Measurements from ENCODE around the gene SGCD.

The SGCD gene

DNA sequence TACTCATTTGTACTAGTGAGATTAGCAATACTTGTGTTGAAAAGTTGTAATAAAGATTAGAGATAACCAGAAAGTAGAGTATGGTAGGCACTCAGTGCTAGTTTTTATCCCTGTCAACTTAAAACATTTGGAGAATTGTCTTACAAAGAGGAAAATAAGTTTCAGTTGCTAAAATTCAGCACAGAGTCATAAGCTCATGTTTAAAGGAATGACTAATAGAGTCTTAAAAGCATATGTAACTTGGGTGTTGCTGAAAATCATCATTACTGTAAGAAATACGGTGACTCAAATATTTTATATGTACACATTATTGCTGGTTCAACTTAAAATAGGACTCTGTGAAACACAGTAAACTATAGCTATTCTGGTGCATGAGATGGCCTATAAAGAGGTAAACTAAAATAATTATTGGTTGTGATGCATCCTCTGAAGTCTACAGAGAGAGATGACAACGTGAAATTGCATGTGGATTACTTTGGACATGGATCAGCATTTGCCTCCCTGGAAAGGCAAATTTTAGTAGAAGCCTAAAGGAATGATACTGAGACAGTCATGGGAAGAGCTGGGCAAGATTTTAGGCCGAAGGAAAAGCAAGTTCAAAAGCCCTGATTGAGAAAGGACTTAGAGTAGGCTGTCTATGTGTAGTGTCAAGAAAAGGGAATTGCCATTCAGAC is 34.6 kb downstream of the SGCD start:
- no peak for DNase-seq (ENCODE audit: low read depth in 2 of 2)

DNA sequence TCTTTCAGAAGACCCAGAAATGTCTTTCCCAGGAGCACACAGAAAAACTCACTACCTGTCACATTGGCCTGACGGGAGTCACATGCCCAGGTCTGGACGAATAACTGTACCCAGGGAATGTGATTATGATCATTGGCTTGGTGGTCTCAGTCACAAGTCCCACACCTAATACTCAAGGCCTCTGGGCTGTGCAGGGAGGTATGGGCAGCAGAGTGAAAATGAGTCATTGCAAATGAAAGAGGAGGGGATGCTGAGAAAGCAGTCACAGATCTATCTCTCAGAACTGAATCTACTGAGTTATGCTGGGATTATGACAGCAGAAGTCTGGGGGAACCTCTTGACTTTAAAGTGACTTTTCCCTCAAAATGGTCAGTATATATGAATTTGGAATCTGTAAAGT is 36.9 kb downstream of the SGCD start:
- DNase-seq (ENCODE audit: low read depth in 2 of 2): no peak

DNA sequence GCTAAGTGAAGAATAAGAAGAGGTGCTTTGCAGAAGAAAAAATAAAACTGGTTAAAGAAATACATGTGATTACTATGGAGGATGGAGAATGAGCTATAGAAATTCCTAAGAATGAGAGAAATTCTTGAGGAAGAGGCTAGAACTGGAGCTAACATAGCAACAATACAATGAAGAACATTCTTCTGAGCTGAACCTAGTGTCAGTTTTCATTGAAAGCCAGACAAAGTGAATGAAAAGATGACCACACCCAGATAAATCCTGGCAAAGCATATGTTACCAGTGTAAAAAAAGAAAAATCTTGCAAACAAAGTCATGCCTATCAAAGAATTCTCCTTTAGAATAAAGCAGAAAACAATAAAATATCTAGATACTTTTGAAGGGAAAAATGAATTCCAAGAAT is 39.6 kb downstream of the SGCD start:
- no peak for DNase-seq (ENCODE audit: low read depth in 2 of 2)

DNA sequence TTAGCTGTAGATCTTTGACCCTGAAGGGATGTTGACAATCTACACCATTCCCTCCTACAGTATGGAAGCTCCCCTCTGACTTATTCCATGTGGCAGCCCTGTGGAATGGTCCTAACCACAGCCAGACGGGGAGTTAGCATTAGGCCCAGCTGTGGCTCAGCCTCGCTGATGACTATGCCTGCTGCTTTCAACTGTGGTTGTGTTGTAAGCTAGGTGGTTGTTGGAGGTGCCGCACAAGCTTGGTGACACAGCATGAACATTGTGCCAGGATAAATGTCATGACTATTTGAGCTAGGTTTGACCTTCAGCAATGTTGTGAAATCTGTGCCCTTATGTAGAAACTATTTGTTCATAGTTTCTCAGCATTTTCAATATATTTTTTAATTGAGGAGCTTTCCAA is 40.6 kb downstream of the SGCD start:
- DNase-seq (ENCODE audit: low read depth in 2 of 2): no peak

DNA sequence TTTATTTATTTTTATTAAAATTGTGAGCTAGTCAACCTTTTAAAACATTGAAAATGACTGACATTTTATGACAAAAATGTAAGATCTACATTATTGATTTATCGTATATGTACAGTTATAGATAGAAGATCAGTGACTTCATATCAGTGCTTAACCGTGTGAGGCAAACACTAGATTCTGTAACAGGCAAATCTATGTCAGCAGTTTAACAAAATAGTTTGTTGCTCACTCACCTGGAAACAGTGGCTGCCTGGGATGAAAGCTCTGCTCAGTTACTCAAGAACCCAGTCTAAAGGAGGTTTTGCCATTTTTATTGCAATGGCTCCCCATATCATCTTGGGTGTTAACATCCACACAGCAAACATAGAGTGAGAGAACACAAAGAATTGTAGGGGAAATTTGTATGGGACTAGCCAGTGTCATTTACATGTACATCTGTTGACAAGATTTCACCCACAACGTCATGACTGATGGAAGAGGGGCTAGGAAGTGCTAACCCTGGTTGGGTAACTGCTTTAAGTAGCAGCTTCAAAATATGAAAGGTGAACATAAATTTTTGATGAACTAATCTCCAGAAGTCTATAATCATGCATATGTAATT is 49.0 kb downstream of the SGCD start:
- DNase-seq (ENCODE audit: low read depth in 2 of 2): no peak

DNA sequence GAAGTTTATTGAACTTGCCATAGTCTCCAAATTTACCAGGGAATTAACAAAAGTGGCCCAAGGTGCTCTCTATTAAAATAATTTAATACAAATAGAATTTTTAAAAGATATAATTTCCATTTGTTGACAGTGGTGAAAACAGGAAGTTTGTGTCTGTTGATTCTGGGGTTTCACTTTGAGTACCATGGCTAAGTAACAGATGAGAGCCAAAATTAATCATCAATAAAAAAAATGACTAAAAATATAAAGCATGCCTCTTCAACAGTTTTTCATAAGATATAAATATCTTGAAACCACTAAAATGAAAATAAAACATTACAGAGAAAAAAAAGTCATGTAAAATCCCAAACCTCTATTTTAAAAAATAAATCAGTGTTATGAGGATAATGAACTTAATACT is 49.8 kb downstream of the SGCD start:
- no peak for DNase-seq (ENCODE audit: low read depth in 2 of 2)

DNA sequence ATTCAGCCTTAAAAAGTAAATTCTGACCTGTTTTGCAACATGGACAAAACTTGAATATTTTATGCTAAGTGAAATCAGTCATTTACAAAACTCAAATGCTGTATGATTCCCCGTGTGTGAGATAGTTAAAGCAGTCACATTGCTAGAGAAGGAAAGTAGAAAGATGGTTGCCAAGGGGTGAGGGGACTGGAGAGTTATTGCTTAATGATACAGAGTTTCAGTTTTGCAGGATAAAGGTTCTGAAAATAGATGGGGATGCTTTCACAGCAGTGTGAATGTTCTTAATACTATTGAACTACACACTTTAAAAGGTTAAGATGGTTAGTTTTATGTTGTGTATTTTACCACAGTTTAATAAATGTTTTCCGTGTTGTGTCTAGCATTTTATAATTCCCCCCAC is 51.2 kb downstream of the SGCD start:
- DNase-seq (ENCODE audit: low read depth in 2 of 2): no peak

DNA sequence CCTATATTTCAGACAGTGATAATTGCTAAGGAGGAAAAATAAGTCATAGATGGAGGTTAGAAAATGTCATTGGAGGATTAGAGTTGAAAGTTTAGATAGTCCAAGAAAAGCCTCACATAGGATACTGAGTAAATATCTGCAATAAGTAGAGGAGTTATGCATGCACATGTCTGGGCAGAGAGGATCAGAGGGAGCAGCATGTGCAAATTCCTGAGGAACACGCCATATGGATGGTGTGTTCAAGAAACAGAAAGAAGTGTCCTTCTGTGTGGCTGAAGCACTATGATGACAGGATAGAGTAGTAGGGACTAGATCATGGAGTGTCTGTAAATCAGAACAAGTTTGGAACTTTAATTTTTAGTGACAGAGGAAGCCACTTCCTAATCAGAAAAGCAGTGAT is 52.2 kb downstream of the SGCD start:
- DNase-seq (ENCODE audit: low read depth in 2 of 2): no peak

DNA sequence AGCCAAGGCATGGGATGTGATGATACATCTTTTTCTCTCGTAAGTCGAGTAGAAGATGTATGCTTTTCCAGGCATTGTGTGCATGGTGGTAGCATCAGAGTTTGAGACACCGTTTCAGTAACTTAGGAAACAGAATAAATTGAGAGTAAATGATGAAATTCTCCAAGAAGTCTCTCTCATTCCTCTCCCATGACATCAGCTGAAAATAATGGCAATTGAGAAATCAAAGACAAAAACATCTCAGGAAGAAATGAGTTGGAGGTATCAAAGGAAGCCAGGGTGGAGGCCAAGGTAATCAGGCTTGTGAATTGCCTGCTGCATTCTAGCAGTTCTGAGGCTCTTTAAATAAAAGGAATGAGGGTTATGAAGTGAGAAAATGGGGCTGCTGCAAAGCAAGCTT is 53.9 kb downstream of the SGCD start:
- DNase-seq (ENCODE audit: low read depth in 2 of 2): no peak

DNA sequence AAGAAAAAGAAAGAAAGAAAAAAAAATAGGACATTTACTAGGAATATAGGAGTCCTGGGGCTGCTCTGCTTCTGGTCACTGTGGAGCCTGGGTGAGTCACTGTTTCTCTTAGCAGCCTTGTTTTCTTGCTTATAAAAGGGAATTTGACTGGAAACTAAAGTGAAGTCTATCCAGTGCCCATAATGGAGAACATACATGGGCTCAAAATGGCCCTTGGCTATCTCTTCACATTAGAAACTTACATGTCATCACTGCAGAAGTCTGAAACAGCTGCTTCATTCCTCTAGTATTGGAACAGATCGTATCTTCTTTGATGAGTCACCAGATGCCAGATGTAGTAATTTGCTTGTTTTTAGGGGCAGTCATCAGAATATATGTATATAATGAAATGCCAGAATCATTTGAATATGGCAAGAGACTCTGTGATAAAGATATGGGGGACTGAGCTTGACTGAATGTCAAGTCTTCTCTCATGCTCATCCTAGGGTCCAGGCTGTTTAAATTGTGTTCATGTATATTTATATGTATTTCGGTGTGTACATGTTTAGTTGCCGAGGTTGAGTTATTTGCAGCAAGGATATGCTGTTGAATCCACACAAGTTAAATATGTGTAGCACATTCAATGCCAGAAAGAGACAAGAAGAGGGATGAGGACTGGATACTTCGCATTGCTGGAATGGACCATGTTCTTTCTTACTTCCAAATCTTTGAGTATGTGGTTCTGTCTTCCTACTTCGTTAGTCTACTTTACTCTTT is 56.7 kb downstream of the SGCD start:
- DNase-seq (ENCODE audit: low read depth in 2 of 2): no peak

DNA sequence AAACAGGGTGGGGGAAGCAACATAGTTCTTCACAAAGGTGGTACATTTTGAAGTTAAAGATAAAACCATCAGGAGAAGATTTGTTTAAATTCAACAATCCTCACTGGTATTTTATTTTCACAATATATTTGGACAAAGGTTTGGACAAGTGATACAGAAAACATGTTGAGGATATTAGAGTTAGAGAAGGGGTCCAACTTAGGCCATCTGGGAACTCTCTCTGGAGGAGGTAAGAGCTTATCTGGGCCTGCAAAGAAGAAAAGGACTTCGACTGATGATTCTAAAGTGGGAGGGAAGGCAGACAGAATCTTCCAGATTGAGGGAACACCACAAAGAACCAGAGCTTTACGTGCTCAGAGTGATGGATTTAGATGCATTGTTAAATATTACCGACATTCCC is 58.5 kb downstream of the SGCD start:
- DNase-seq (ENCODE audit: low read depth in 2 of 2): no peak

DNA sequence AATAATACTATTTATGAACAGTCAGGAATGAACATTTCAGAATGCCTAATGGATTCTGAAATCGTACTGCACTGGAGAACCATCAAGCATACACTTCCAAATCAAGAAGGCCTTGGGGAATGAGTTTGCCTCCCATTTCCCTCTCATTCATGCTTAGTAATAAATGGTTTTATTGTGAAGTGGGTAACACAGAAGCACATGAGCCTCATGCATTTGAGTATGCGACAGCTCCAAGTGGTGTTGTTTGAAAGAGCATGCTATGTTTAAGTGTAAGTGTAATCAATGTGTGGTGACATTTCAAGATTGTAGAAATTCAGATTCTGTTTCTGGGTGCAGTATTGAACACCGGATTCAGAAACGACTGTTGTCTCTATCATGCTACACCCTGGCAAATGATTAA is 60.0 kb downstream of the SGCD start:
- no peak for DNase-seq (ENCODE audit: low read depth in 2 of 2)

DNA sequence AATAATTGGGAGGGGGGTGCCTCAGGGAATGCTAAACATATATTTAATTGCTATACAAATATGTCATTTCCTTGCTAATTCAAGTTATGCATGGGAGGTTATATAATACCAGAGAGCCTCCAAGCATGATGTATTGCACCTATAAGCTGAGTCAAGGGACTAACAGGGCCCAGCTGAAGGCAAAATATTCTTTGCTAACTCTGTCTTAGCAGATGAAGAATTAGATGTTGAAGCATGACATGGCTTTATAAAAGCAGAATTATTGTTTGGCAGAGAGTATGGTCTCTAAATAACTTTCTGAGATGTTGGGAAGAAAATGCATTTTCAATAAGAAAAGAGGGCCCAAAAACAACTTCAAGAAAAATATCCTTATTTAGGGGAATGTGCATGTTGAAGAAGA is 60.4 kb downstream of the SGCD start:
- DNase-seq (ENCODE audit: low read depth in 2 of 2): no peak

DNA sequence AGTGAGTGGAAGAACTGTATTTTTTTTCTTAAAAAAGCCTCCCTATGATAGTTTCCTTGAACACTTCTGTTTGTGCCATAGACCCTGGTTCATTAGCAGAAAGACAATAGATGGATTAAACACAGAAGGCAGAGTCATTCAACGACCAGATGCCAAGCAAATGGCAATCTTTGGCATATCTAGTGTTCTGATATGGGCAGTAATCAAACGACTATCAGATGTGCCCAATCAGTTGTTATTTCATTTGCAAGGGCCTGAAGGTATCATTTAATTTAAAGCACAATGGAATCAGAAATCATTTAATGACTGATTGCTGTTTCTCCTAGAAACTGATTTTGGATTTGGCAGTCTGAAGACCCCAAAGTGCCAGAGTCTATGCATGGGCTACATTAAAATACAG is 61.3 kb downstream of the SGCD start:
- DNase-seq (ENCODE audit: low read depth in 2 of 2): no peak

DNA sequence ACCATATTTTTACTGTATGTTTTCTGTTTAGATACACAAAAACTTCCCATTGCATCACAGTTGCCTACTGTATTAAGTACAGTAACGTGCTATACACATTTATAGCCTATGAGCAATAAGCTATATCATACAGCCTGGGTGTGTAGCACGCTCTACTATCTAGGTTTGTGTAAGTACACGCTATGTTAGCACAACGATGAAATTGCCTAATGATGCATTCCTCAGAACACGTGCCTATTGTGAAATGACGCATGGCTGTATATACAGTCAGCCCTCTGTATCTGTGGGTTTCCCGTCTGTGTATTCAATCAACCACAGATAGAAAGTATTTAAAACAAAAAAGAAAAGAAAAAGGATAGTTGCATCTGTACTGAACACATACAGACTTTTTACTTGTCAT is 64.2 kb downstream of the SGCD start:
- no peak for DNase-seq (ENCODE audit: low read depth in 2 of 2)

DNA sequence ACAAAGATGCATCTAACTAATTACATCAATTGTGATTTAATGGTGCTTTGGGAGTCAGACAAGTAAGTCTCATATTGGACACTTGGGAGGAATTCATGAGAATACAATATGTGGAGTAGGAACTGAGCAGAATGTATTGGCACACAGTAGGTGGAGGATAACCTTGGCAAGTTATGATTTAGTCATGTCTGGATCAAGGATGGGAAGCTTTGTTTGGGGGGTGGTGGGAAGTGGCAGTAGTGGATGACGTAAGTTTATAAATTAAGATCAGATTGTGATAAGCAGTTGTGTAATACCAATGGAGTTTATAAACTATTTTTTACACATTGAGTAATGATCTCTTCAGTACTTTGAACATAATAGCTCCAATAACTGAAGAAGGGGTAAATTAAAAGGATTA is 67.0 kb downstream of the SGCD start:
- DNase-seq (ENCODE audit: low read depth in 2 of 2): no peak

DNA sequence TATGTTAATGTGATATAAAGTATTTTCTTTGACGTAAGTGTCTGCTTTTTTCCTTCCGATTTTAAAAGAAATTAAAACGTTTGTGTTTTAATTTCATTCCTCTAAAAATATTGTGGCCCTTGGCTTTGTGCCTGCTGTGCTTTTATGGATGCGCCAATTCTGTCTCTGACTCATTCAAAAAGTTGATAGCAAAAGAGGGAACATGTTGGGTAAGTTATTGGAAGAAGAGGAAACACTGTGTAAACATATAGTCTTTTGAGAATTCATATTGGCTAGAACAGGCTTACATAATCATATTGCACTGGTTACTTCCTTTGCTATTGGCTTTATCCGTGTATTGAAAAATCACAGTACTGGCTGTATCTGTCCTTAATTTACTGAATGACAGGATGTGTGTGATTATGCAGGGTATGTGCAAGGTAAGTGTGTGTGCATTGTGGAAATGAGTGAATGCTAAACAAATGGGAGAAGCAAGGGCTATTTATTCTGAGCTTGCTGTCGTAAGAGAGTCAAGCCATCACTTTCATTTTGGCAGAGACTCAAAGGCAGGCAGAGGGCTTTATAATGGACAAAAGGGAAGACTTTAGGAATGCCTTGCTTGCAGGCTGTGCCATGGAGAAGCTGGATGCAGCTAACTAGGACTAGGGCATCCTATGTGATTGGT is 67.8 kb downstream of the SGCD start:
- no peak for DNase-seq (ENCODE audit: low read depth in 2 of 2)

DNA sequence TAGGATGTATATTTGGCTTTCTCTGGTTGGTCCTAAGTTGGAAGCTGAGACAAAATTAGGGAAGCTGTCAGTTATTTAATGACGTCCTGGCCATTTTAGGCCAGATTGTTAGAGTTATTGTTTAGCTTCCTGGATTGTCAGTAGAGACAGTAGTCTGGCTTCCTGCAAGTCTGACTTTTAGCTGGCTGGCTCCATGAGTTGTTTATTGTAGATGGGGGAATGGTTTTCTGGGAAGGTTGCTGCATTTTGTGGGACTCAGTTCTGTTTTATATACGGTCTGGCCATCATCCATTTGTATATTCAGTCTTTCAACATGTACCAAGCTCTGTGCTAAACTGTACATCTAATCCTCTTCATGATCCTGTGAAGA is 68.3 kb downstream of the SGCD start:
- DNase-seq (ENCODE audit: low read depth in 2 of 2): no peak

DNA sequence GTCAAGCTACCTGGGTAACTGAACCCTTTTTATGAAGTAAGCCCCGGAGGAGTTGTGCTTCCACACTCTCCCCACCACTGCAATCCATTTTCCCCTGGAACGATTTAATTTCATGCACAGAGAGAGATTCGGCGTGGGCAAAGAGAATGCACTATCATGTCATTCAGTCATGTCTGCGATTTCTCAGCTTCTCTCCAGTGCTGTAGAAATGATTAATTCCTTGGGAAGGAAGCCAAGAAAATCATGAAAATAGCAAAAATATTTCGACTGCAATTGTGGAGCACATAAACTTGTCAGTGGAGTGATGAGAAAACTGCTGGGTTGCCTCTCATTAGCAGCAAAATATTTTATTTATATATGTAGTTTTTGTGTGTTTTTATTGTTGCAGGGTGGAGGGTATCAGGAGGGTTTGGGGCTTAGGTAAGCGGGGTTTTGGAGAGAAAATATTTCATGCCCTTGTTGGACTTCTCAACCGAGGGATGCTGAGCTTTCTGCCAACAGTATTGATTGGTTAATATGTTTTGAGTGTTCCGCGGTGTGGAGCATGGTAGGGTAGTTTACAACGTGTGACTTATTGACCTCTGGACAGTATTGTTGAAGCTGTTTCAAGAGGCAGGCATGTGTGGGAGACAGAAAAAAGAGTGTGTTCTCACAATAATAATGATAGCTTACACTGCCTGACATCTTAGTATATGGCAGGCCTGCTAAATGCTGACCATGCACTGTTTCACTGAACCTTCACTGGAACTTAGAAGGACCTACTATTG is 69.3 kb downstream of the SGCD start:
- DNase-seq (ENCODE audit: low read depth in 2 of 2): no peak

DNA sequence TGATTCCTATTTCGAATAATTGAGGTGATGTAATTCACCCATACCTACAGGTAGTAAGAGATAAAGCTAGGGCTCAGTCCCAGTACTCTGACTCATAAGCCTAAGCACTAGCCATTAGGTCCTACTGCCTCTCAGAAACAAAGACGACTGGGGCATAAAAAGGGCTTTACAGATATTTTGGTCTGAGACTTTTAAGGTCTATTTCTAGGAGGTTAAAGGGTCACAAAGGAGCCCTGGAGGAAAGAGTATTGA is 69.8 kb downstream of the SGCD start:
- no peak for DNase-seq (ENCODE audit: low read depth in 2 of 2)

DNA sequence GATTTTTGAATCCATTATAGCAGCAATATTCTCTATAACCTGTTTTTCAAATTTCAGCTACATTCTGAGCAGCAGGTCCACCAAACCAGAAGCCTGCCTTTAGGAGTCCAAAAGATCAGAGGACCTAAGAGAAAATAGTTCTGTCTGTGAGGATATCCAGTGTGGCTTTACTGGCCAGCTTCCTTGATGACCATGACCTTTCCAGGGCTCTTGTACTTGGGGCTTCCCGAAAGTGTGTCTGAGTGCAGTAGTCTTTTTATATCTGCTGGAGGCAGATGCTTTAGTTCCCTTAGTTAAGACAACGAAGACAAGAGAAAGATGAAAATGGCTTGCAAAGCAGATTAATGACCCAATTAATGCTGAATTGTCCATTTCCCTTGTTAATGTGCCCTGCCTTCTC is 72.4 kb downstream of the SGCD start:
- no peak for DNase-seq (ENCODE audit: low read depth in 2 of 2)

DNA sequence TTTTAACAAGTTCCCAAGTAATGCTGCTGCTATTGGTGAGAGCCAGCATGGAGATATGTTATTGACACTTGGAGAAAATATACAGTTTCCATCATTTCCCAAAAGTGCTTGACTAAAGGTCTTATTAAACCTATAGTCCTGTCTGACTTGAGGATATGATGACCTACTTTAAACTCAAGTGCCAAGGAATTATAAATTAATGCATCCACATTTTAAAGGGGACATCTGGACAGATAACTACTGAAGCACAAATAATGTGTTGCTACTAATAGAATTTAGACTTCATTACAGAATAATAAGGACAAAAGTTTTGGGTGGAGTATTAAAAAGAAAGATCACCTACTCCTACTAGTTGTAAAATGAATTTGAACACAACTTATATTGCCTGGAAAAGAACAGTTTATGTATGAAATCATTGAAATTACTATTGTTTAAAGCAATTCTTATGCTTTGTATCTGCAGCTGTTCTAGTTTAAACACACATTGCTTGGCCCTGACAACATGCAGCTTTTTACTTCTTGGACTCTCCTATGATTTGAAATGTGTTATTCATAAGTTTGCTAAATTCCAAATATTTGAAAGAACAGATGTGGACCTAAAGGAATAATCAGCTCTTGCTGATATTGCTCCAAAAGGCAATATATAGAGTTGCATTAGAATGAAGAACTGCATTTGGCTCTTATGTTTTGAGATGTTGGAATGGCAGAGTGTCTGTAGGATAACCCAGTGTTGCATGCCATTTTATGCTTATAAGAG is 73.4 kb downstream of the SGCD start:
- DNase-seq (ENCODE audit: low read depth in 2 of 2): no peak

Data from stimulated activated CD4-positive, alpha-beta T cell treated with anti-CD3 and anti-CD28 coated beads, Interleukin-15, amount 100 ng/mL, for 48 hours (primary cell).